ENCODE data around the gene GKAP1.

- TF ChIP-seq CTCF (conservative IDR thresholded peaks at IDR 0.05; ENCODE audit: low read depth, low read length) (no peak), EZH2 (IDR thresholded peaks at IDR 0.05; ENCODE audit: low read length, unreplicated experiment) (no peak), EZH2phosphoT487 (IDR thresholded peaks at IDR 0.05; ENCODE audit: borderline replicate concordance, low read length) (no peak)
Measured at GRCh38 chr9:83691492-83691891, 126.1 kb downstream of the GKAP1 start.
